Hepatocyte (in vitro differentiated cells): Measurements from ENCODE around the gene MXRA5. TPM values are rescaled to one million over a fixed set of nuclear protein-coding genes. Genes with fewer than 3 reads are reported as not detected.
"Not testable (repeated sequence)": the region's sequence is repeated elsewhere in the genome, so short reads cannot be mapped to it uniquely, and the experiment has no call there.

Experiments
- DNase-seq: peaks from one replicate; pipeline ENCODE4 v3.0.0-alpha.2; 2016; ENCODE audit warnings: low spot score
- H2AFZ ChIP-seq: fragments of 200-600 bp; sonication (generic); 2 replicates; pipeline ENCODE4 v1.6.0; 2016; ENCODE audit warnings: antibody characterized with exemption, mild to moderate bottlenecking
- H3K27ac ChIP-seq: fragments of 200-600 bp; sonication (generic); 2 replicates; pipeline ENCODE4 v1.5.1; 2016; ENCODE audit warnings: mild to moderate bottlenecking
- H3K27me3 ChIP-seq: fragments of 200-600 bp; sonication (generic); 2 replicates; pipeline ENCODE4 v1.6.1; 2016
- H3K36me3 ChIP-seq: fragments of 200-600 bp; sonication (generic); replicated peaks from 2 replicates; pipeline ENCODE4 v1.5.1; 2016; ENCODE audit warnings: low read depth; ENCODE audit not compliant: insufficient read depth
- H3K4me1 ChIP-seq: fragments of 200-600 bp; sonication (generic); 2 replicates; pipeline ENCODE4 v1.5.1; 2016; ENCODE audit warnings: mild to moderate bottlenecking, moderate library complexity; ENCODE audit not compliant: insufficient read depth
- H3K4me2 ChIP-seq: fragments of 200-600 bp; sonication (generic); 2 replicates; pipeline ENCODE4 v1.6.0; 2016
- H3K4me3 ChIP-seq: fragments of 200-600 bp; sonication (generic); 2 replicates; pipeline ENCODE4 v1.5.1; 2016; ENCODE audit warnings: mild to moderate bottlenecking
- H3K79me2 ChIP-seq: fragments of 200-600 bp; sonication (generic); 2 replicates; pipeline ENCODE4 v1.6.0; 2017; ENCODE audit warnings: mild to moderate bottlenecking
- H3K9me2 ChIP-seq: fragments of 200-600 bp; sonication (generic); replicated peaks from 2 replicates; pipeline ENCODE4 v1.6.0; 2017; ENCODE audit warnings: mild to moderate bottlenecking; ENCODE audit not compliant: insufficient read depth
- H3K9me3 ChIP-seq: fragments of 200-600 bp; sonication (generic); 2 replicates; pipeline ENCODE4 v1.5.1; 2016; ENCODE audit warnings: low read depth, mild to moderate bottlenecking
- H4K20me1 ChIP-seq: fragments of 200-600 bp; sonication (generic); 2 replicates; pipeline ENCODE4 v1.6.0; 2016; ENCODE audit warnings: mild to moderate bottlenecking; ENCODE audit not compliant: insufficient read depth, poor library complexity, severe bottlenecking
- EZH2 ChIP-seq: fragments of 200-600 bp; sonication (generic); IDR thresholded peaks from 2 replicates; pipeline ENCODE4 v1.6.1; 2016; ENCODE audit warnings: antibody characterized with exemption, mild to moderate bottlenecking, borderline replicate concordance
- EZH2phosphoT487 ChIP-seq: fragments of 200-600 bp; sonication (generic); IDR thresholded peaks from one replicate; pipeline ENCODE4 v1.6.1; 2018; ENCODE audit warnings: antibody characterized with exemption, mild to moderate bottlenecking, low read depth, moderate library complexity; ENCODE audit not compliant: unreplicated experiment, severe bottlenecking
- WGBS: methylation state at CpG from one replicate; pipeline ENCODE4 v1.1.6; 2016; ENCODE audit warnings: low lambda C conversion rate; ENCODE audit errors: missing lambda C conversion rate; 5-methylcytosine and 5-hydroxymethylcytosine counted together
- polyA plus RNA-seq: library from polyadenylated mRNA; unstranded; fragments of >200 nt; fragmentation: Nextera tagmentation; extraction: Ambion mirVana; gene quantifications from 2 replicates; pipeline ENCODE4 v1.2.1, GENCODE V29; 2016
- total RNA-seq: library from RNA; depleted of rRNA; stranded (reverse); fragments of >200 nt; gene quantifications from 2 replicates; pipeline ENCODE4 v1.2.3, GENCODE V29; 2014
- TF ChIP-seq, protein P1 (sequence below): fragments of 200-600 bp; sonication (generic); IDR thresholded peaks from 2 replicates; pipeline ENCODE4 v1.5.1; 2016; ENCODE audit warnings: antibody characterized with exemption, mild to moderate bottlenecking; ENCODE audit not compliant: poor library complexity

Gene MXRA5
- total and polyA plus RNA-seq, 2 experiments from 2014 or later = 11.3 to 14.0 TPM

DNA sequence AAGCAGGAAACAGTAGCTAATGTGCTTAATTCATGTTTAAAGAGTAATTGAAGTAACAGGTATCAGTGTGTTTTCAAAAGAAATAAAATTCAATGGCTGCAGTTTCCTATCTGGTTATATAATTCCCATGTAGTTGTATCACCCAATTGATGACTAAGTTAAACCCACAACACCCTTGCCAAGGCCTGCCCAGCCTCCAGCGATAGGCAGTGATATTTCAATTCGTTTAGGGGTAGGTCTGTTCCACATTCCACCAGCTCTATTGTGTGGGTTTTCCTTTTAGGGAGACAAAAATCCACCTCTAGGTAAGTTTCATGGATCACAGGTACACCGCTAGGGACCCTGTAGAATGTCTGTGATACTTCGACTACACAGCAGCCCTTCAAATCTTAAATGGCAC is 24.7 kb upstream of the MXRA5 start:
- TF ChIP-seq EZH2phosphoT487 (no peak), EZH2 (no peak)
- TF ChIP-seq, protein P1, sequence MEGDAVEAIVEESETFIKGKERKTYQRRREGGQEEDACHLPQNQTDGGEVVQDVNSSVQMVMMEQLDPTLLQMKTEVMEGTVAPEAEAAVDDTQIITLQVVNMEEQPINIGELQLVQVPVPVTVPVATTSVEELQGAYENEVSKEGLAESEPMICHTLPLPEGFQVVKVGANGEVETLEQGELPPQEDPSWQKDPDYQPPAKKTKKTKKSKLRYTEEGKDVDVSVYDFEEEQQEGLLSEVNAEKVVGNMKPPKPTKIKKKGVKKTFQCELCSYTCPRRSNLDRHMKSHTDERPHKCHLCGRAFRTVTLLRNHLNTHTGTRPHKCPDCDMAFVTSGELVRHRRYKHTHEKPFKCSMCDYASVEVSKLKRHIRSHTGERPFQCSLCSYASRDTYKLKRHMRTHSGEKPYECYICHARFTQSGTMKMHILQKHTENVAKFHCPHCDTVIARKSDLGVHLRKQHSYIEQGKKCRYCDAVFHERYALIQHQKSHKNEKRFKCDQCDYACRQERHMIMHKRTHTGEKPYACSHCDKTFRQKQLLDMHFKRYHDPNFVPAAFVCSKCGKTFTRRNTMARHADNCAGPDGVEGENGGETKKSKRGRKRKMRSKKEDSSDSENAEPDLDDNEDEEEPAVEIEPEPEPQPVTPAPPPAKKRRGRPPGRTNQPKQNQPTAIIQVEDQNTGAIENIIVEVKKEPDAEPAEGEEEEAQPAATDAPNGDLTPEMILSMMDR = no peak
- H3K9me3 ChIP-seq = no peaks in the 10 kb centered on the region
- no peak overlapping the region for H3K4me2 ChIP-seq
- no peaks in the 10 kb centered on the region for H3K36me3 ChIP-seq
- no peak overlapping the region for H3K27ac ChIP-seq
- H3K9me2 ChIP-seq = no peaks in the 10 kb centered on the region
- H3K4me1 ChIP-seq = no peaks in the 10 kb centered on the region
- no peak overlapping the region for H3K4me3 ChIP-seq
- no peaks in the 10 kb centered on the region for H3K79me2 ChIP-seq
- H3K27me3 ChIP-seq = no peaks in the 10 kb centered on the region
- DNase-seq = no peak
- no peak overlapping the region for H2AFZ ChIP-seq
- WGBS = 82% methylated on average over 4 of the region's 4 CpGs
- H4K20me1 ChIP-seq = no peaks in the 10 kb centered on the region

DNA sequence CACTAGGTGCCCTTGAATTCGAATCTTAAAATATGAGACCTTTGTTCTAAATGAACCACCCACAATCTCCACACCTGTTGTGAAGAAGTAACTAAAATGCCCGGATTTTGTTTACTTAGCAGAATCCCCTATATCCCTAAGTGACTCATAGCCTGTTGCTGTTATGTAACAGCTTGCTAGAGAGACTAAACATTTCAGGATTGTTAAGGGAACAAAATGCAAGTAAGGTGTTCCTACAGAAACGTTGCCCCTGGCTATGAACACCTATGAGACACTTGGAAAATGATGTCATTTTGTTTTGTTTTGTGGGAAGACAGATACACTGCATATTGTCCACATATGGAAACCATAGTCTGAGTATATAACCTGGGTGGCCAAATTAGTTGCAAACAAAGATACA is 24.2 kb upstream of the MXRA5 start:
- Histone ChIP-seq H3K4me3 (no peak overlapping the region), H3K4me2 (no peak overlapping the region), H3K4me1 (no peaks in the 10 kb centered on the region), H3K36me3 (no peaks in the 10 kb centered on the region), H3K9me2 (no peaks in the 10 kb centered on the region), H3K27ac (no peak overlapping the region), H3K9me3 (no peaks in the 10 kb centered on the region), H3K27me3 (no peaks in the 10 kb centered on the region), H4K20me1 (no peaks in the 10 kb centered on the region), H3K79me2 (no peaks in the 10 kb centered on the region), H2AFZ (no peak overlapping the region)
- TF ChIP-seq EZH2phosphoT487 (no peak), EZH2 (no peak)
- TF ChIP-seq, protein P1 = no peak
- no peak for DNase-seq
- 35% methylated on average over 3 of the region's 3 CpGs for WGBS

DNA sequence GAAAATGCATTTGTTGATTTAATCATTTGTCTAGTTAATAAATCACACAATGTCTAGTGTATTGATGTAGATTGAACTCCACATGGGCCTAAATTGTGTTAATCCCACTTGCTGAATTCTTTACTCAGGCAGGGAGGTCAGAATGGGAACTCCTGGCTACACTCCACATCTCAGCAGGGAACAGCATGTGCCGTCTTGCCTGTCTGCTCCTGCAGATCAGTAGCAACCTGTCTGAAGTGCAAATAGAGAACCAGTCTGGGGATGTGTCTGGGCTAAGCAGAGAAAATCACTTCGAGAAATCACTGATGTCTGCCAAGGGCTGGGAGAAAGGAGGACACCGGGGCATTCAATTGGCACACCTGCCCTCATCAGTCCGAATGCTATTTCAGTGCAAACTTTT is 16.5 kb upstream of the MXRA5 start:
- 74% methylated on average over 4 of the region's 4 CpGs for WGBS
- Histone ChIP-seq H2AFZ (no peak overlapping the region), H3K36me3 (no peaks in the 10 kb centered on the region), H4K20me1 (no peaks in the 10 kb centered on the region), H3K4me1 (no peaks in the 10 kb centered on the region), H3K79me2 (no peaks in the 10 kb centered on the region), H3K4me3 (no peak overlapping the region), H3K27me3 (no peaks in the 10 kb centered on the region), H3K4me2 (no peak overlapping the region), H3K9me3 (no peaks in the 10 kb centered on the region), H3K27ac (no peak overlapping the region), H3K9me2 (no peaks in the 10 kb centered on the region)
- TF ChIP-seq, protein P1 = no peak
- no peak for TF ChIP-seq EZH2phosphoT487
- TF ChIP-seq EZH2 = no peak
- DNase-seq = no peak

DNA sequence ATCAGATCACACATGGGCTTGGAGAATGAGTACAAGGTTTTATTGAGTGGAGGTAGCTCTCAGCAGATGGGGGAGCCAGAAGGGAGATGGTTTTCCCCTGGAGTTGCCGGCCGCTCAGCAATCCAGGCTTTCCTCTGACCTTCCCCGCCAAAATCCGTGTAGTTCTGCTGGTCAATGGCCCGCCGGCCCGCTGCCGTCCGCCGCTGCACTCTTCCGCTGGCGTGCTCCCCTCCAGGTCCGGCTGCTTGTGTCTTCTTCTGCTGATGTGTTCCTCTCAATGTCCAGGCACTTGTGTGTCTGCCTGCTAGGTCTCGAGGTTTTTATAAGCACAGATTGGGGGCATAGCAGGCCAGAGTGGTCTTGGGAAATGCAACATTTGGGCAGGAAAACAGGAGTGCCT is 14.4 kb upstream of the MXRA5 start:
- no peak for DNase-seq
- H4K20me1 ChIP-seq = no peaks in the 10 kb centered on the region
- no peaks in the 10 kb centered on the region for H3K36me3 ChIP-seq
- TF ChIP-seq EZH2phosphoT487 = no peak
- TF ChIP-seq, protein P1 = no peak
- no peak for TF ChIP-seq EZH2
- no peaks in the 10 kb centered on the region for H3K79me2 ChIP-seq
- no peaks in the 10 kb centered on the region for H3K27me3 ChIP-seq
- H2AFZ ChIP-seq = no peak overlapping the region
- no peaks in the 10 kb centered on the region for H3K9me3 ChIP-seq
- no peak overlapping the region for H3K4me2 ChIP-seq
- no peak overlapping the region for H3K27ac ChIP-seq
- H3K4me1 ChIP-seq = no peaks in the 10 kb centered on the region
- H3K4me3 ChIP-seq = no peak overlapping the region
- WGBS = 92% methylated on average over 14 of the region's 14 CpGs
- H3K9me2 ChIP-seq = no peaks in the 10 kb centered on the region

DNA sequence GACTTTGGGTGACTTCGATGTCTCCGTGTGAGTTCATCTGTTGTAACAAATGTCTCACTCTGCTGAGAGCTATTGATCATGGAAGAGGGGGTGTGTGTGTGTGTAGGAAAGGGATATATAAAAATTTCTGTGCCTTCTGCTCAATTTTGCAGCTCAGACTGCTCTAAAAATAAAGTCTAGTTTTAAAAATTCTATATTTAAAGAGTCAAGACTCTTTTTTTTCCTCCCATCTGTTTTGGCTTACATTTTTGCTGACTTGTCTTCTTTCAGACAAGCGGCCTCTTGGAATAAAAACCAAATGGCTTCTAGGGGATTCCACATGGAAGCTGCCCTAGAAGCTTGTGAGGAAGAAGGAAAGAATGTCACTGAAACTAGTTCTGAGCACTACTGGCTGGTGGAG is 6.3 kb upstream of the MXRA5 start:
- H3K27ac ChIP-seq, H3K4me3 ChIP-seq, H4K20me1 ChIP-seq, H3K36me3 ChIP-seq, H3K9me2 ChIP-seq, H3K27me3 ChIP-seq, H3K9me3 ChIP-seq, H3K4me1 ChIP-seq, H3K4me2 ChIP-seq, DNase-seq, H2AFZ ChIP-seq, H3K79me2 ChIP-seq: not testable (repeated sequence)
- 90% methylated on average over 3 of the region's 3 CpGs for WGBS
